Ovary (tissue), 9 donors: ENCODE measurements around the gene RASL10A. TPM values are rescaled to one million over a fixed set of nuclear protein-coding genes. Genes with fewer than 3 reads are reported as not detected.

ENCODE experiments used
- DNase-seq, 5 donors: peaks; one replicate each; pipeline ENCODE4 v3.0.0-alpha.2; 2019 to 2020
- H3K27ac ChIP-seq, 2 donors: fragments of 200-600 bp; one replicate each; pipeline versions ENCODE4 v1.5.1 to v1.8.0; 2019 to 2022
- H3K27me3 ChIP-seq: fragments of 200-600 bp; one replicate; pipeline ENCODE4 v1.8.0; 2022
- H3K36me3 ChIP-seq: fragments of 200-600 bp; sonication (generic); one replicate; pipeline ENCODE4 v1.5.1; 2019
- H3K4me1 ChIP-seq: one replicate; pipeline ENCODE4 v1.8.1; 2013; ENCODE audit warnings: mild to moderate bottlenecking, moderate library complexity; ENCODE audit not compliant: insufficient read depth
- H3K4me3 ChIP-seq: fragments of 200-600 bp; sonication (generic); one replicate; pipeline ENCODE4 v1.5.1; 2017
- H3K9me3 ChIP-seq, 2 donors: fragments of 200-600 bp in 1 of 2; sonication (generic) in 1 of 2; one replicate each; pipeline versions ENCODE4 v1.5.1 to v1.8.1; 2013 to 2019; ENCODE audit warnings: mild to moderate bottlenecking in 1 of 2, moderate library complexity in 1 of 2
- EP300 ChIP-seq: sonication (generic); formaldehyde crosslinking; IDR thresholded peaks from one replicate; pipeline ENCODE4 v1.6.1; 2017; ENCODE audit warnings: antibody characterized with exemption
- POLR2A ChIP-seq: fragments of 450-650 bp; IDR thresholded peaks from one replicate; pipeline ENCODE4 v1.6.1; 2017; ENCODE audit warnings: antibody characterized with exemption, mild to moderate bottlenecking, moderate library complexity
- WGBS, 3 donors: extraction: QIAGEN DNeasy Blood & Tissue Kit in 1 of 3; methylation state at CpG; one replicate each; pipeline versions ENCODE4 v1.1.5 to v1.1.7; 2013 to 2017; 5-methylcytosine and 5-hydroxymethylcytosine counted together
- intact Hi-C, 4 donors: fragments of 100-400 bp; cut with DNase I; formaldehyde crosslinking; loops; one replicate each; pipeline versions ENCODE4 v1.11.0 to v1.15.1; 2022 to 2023
- polyA plus RNA-seq, 2 donors: library from polyadenylated mRNA; stranded (reverse); fragments of 200-250 nt in 1 of 2; fragments of 350-450 nt in 1 of 2; fragmentation: Illumina TruSeq in 1 of 2; extraction: RNeasy Lipid Tissue Mini Kit (QIAGEN cat#74804) in 1 of 2; gene quantifications; one replicate each; pipeline ENCODE4 v1.2.3, GENCODE V29; 2013 to 2014
- total RNA-seq, 7 donors: library from RNA; depleted of rRNA in 2 of 7; stranded (reverse); fragments of >200 nt in 2 of 7; fragmentation: NEBNext Ultra II Directional in 3 of 7; extraction: Animal tissue kit (Norgen Biotek cat#: 25700) in 3 of 7; gene quantifications; one replicate each; pipeline versions ENCODE4 v1.1.0 to v1.2.4, GENCODE V29; 2016 to 2023
- TF ChIP-seq, protein P1 (sequence below), 3 donors: fragments of 450-650 bp in 2 of 3; fragments of 200-600 bp in 1 of 3; IDR thresholded peaks; one replicate each; pipeline versions ENCODE4 v1.5.1 to v1.8.0; 2016 to 2022; ENCODE audit warnings: antibody characterized with exemption in 3 of 3, mild to moderate bottlenecking in 1 of 3
- donor health status: DM: no; HTN: no; CAD: no; lungs with moderate emphysema.
- donor health status: DM: no; HTN: no; CAD: no.
- donor health status: Bipolar disorder and iron deficiency.
- donor health status: DM: yes; HTN: yes; CAD: no.
- donor health status: DM: no; HTN: no; CAD: no.
- donor health status: DM: yes; HTN: yes; CAD: no.

Gene RASL10A
- total and polyA plus RNA-seq, 9 donors: 0.22 to 0.53 (median 0.40) TPM; not detected in 3

DNA sequence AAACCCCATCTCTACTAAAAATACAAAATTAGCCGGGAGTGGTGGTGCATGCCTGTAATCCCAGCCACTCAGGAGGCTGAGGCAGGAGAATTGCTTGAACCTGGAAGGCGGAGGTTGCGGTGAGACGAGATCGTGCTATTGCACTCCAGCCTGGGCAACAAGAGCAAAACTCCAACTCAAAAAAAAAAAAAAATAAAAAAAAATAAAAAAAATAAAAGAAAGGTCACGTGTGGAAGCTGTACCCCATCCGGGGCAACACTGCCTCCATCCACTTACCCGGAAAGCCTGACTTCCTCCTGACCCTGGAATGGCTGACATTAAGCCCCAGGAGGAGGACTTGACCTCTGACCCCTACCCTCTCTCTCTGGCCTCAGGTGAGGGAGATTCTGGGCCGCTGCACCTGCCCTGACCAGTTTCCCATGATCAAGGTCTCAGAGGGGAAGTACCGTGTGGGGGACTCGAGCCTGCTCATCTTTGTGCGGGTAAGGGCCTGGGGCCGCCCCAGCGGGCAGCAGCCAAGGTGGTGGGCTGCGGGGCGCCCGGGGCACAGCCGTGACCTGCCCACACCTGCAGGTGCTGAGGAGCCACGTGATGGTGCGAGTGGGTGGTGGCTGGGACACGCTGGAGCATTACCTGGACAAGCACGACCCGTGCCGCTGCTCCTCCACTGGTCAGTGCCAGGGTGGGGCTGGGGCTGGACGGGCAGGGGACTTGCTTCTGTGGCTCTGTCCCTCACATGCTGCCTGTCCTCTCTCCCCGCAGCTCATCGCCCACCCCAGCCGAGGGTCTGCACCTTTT, 5.2 kb downstream of the RASL10A start:
- intact Hi-C loops: no loop called here
- TF ChIP-seq EP300 (no peak), POLR2A (no peak)
- TF ChIP-seq, protein P1, sequence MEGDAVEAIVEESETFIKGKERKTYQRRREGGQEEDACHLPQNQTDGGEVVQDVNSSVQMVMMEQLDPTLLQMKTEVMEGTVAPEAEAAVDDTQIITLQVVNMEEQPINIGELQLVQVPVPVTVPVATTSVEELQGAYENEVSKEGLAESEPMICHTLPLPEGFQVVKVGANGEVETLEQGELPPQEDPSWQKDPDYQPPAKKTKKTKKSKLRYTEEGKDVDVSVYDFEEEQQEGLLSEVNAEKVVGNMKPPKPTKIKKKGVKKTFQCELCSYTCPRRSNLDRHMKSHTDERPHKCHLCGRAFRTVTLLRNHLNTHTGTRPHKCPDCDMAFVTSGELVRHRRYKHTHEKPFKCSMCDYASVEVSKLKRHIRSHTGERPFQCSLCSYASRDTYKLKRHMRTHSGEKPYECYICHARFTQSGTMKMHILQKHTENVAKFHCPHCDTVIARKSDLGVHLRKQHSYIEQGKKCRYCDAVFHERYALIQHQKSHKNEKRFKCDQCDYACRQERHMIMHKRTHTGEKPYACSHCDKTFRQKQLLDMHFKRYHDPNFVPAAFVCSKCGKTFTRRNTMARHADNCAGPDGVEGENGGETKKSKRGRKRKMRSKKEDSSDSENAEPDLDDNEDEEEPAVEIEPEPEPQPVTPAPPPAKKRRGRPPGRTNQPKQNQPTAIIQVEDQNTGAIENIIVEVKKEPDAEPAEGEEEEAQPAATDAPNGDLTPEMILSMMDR (IDR thresholded peaks at IDR 0.05): no peak
- DNase-seq: no peak
- 61 to 71% (median 61%) methylated on average over 20 to 28 of the region's 28 CpGs for WGBS, 3 donors
- H3K36me3 ChIP-seq: no peaks in the 10 kb centered on the region
- no peak overlapping the region for H3K4me3 ChIP-seq
- H3K27me3 ChIP-seq: no peaks in the 10 kb centered on the region
- peaks cover 22% of the 10 kb centered on the region for H3K4me1 ChIP-seq
- no peaks in the 10 kb centered on the region for H3K9me3 ChIP-seq
- peak overlapping the region; percentile 8 to 16 for H3K27ac ChIP-seq

GRCh38 chr22:29309332-29310064, 6.0 kb downstream of the RASL10A start:
- no peaks in the 10 kb centered on the region for H3K27me3 ChIP-seq
- intact Hi-C loops: no loop called here
- H3K27ac ChIP-seq: peak overlapping the region; percentile 16 to 19
- H3K4me1 ChIP-seq: peaks cover 20% of the 10 kb centered on the region
- WGBS, 3 donors: 79 to 83% (median 83%) methylated on average over 21 of the region's 21 CpGs
- no peaks in the 10 kb centered on the region for H3K9me3 ChIP-seq
- H3K4me3 ChIP-seq: no peak overlapping the region
- DNase-seq: peak in 3 of 5 donors; percentile 35 to 47 (median 41)
- no peaks in the 10 kb centered on the region for H3K36me3 ChIP-seq
- TF ChIP-seq, protein P1 (IDR thresholded peaks at IDR 0.05): no peak
- TF ChIP-seq POLR2A: no peak
- TF ChIP-seq EP300: no peak

DNA sequence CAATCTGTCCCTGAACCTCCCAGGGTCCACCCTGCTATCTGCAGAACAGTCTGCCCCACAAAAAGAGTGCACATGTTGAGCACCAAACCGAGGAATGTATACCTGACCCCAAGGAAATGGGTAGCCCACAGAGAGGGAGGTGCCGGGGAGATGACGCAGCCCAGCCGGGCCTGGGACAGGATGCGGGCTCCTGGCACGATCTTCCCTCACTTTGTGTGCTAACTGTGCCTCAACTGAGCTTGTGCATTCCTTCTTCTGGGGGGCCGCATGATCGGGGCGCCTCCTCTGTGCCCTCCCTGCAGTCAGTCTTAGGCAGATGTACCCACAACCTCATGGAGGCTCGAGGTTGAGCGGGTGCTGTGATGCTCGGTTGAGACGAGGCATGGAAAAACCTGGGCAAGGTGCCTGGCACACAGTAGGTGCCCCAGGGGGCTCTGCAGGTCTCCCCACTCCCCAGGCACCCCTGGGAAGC, 6.7 kb downstream of the RASL10A start:
- no peak for TF ChIP-seq POLR2A
- TF ChIP-seq EP300: no peak
- TF ChIP-seq, protein P1 (IDR thresholded peaks at IDR 0.05): no peak
- intact Hi-C loops: no loop called here

DNA sequence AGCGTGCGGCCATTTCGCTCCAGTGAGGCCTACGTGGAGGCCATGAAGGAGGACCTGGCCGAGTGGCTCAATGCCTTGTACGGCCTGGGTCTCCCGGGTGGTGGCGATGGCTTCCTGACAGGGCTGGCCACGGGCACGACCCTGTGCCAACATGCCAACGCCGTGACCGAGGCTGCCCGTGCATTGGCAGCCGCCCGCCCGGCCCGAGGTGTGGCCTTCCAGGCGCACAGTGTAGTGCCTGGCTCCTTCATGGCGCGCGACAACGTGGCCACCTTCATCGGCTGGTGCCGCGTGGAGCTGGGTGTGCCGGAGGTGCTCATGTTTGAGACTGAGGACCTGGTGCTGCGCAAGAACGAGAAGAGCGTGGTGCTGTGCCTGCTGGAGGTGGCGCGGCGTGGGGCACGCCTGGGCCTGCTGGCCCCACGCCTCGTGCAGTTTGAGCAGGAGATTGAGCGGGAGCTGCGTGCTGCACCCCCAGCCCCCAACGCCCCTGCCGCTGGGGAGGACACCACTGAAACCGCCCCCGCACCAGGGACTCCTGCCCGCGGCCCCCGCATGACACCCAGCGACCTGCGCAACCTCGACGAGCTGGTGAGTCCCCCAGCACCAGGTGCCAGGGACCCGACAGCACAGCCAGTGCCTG, 7.2 kb downstream of the RASL10A start:
- peak overlapping the region; percentile 80 for H3K4me3 ChIP-seq
- 73% methylated on average over 49 to 50 of the region's 50 CpGs for WGBS, 3 donors
- TF ChIP-seq, protein P1 (IDR thresholded peaks at IDR 0.05): no peak
- TF ChIP-seq POLR2A (no peak), EP300 (no peak)
- H3K36me3 ChIP-seq: no peaks in the 10 kb centered on the region
- peaks cover 20% of the 10 kb centered on the region for H3K4me1 ChIP-seq
- no peaks in the 10 kb centered on the region for H3K9me3 ChIP-seq
- H3K27ac ChIP-seq: peak overlapping the region in 1 of 2 donors; percentile 46
- no peaks in the 10 kb centered on the region for H3K27me3 ChIP-seq
- peak in 2 of 5 donors; percentile 46 to 54 for DNase-seq
- intact Hi-C loops: no loop called here

More for the DNA sequence above, 6.7 kb downstream of the RASL10A start:
- peaks cover 20% of the 10 kb centered on the region for H3K4me1 ChIP-seq
- no peaks in the 10 kb centered on the region for H3K36me3 ChIP-seq
- WGBS, 3 donors: 48 to 55% (median 52%) methylated on average over 13 of the region's 13 CpGs
- no peak overlapping the region for H3K4me3 ChIP-seq
- no peaks in the 10 kb centered on the region for H3K27me3 ChIP-seq
- DNase-seq: peak in 2 of 5 donors; percentile 33 to 34
- peak overlapping the region; percentile 16 to 19 for H3K27ac ChIP-seq
- H3K9me3 ChIP-seq: no peaks in the 10 kb centered on the region
